ENCODE data around the gene BCAP31. TPM values are rescaled to one million over a fixed set of nuclear protein-coding genes. Genes with fewer than 3 reads are reported as not detected.
"Not testable (repeated sequence)": the region's sequence is repeated elsewhere in the genome, so short reads cannot be mapped to it uniquely, and the experiment has no call there.

Gene BCAP31
- total RNA-seq, 4 donors from 2014 or later = 99.0 to 126 (median 114) TPM

DNA sequence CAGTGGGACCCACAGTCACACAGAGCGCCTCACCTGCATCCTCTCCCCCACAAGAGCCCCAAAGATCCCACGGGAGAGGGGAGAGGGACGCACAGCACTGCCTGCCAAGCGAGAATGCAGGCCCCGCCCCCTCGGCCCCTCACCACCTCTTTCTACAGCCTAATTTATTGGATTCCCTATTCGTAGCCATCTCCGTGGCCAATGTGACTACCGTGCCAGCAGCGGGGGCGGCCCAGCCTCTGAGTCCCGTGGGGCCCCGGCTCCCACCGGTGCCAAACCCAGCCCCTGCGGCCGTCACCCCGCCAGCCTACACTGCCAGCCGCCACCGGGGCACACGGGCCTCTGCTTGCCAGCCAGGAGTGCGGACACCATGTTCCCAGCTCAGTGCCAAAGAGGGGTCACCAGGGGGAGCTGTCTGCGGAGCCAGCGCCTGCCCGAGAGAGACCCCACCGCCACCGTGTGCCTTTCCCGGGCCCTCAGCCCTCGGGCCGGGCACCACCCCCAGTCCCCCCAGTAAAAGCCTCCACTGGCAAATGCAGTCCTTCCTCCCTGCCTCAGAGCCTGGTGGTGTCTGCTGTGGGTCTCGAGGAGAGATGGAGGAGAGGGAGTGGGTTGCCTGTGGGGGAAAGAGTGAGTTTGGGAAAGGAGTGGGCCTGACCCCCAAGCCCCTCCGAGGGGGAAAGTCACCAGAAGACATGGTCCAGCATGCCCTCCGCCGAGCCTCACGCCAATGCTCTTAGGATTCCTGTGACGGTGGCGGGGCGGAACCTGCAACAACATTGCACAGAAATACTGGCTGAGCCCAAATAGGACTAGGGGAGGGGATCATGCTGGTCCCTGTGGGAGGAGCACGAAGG lies 20.3 kb upstream of the BCAP31 start:
- H3K36me3 ChIP-seq = peaks cover 0 to 5% (median 0%) of the 10 kb centered on the region in 3 donors
- no peaks in the 10 kb centered on the region for H3K9me3 ChIP-seq
- no peaks in the 10 kb centered on the region for H3K27me3 ChIP-seq
- WGBS, 2 donors = 7 to 41% methylated on average over 17 to 18 of the region's 38 CpGs
- peak overlapping the region in 3 of 4 donors; percentile 9 to 23 (median 15) for H3K4me3 ChIP-seq
- TF ChIP-seq, protein P1, sequence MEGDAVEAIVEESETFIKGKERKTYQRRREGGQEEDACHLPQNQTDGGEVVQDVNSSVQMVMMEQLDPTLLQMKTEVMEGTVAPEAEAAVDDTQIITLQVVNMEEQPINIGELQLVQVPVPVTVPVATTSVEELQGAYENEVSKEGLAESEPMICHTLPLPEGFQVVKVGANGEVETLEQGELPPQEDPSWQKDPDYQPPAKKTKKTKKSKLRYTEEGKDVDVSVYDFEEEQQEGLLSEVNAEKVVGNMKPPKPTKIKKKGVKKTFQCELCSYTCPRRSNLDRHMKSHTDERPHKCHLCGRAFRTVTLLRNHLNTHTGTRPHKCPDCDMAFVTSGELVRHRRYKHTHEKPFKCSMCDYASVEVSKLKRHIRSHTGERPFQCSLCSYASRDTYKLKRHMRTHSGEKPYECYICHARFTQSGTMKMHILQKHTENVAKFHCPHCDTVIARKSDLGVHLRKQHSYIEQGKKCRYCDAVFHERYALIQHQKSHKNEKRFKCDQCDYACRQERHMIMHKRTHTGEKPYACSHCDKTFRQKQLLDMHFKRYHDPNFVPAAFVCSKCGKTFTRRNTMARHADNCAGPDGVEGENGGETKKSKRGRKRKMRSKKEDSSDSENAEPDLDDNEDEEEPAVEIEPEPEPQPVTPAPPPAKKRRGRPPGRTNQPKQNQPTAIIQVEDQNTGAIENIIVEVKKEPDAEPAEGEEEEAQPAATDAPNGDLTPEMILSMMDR (IDR thresholded peaks at IDR 0.05) = peak in 1 of 5 experiments; percentile 9
- TF ChIP-seq POLR2A (IDR thresholded peaks at IDR 0.05) (no peak), EP300 (IDR thresholded peaks at IDR 0.05) (no peak)
- DNase-seq (ENCODE audit: low spot score in 2 of 2) = no peak
- peaks cover 0 to 17% (median 4%) of the 10 kb centered on the region in 4 donors for H3K4me1 ChIP-seq
- H3K27ac ChIP-seq = peak overlapping the region; percentile 30 to 81 (median 56)

- H3K27ac ChIP-seq = peak overlapping the region; percentile 30 to 81 (median 56)
- H3K9me3 ChIP-seq, H3K27me3 ChIP-seq, H3K36me3 ChIP-seq: not testable (repeated sequence)
- peak; percentile 73 to 77 for DNase-seq (ENCODE audit: low spot score in 2 of 2)
- WGBS, 2 donors = 42 to 100% methylated on average over 1 to 35 of the region's 35 CpGs
- peaks cover 0 to 17% (median 4%) of the 10 kb centered on the region in 4 donors for H3K4me1 ChIP-seq
- peak overlapping the region in 3 of 4 donors; percentile 9 to 23 (median 15) for H3K4me3 ChIP-seq
These were observed 19.5 kb upstream of the BCAP31 start for GRCh38 chrX:153743468-153744209.

- not testable (repeated sequence) for H3K27me3 ChIP-seq; H3K9me3 ChIP-seq; H3K36me3 ChIP-seq; H3K4me3 ChIP-seq; DNase-seq (ENCODE audit: low spot score in 2 of 2)
- 66 to 80% methylated on average over 2 to 23 of the region's 32 CpGs for WGBS, 2 donors
- peak overlapping the region in 2 of 4 donors; percentile 45 to 52 for H3K27ac ChIP-seq
- H3K4me1 ChIP-seq = peaks cover 0 to 17% (median 4%) of the 10 kb centered on the region in 4 donors
These were observed 18.7 kb upstream of the BCAP31 start for GRCh38 chrX:153742796-153743467.

DNA sequence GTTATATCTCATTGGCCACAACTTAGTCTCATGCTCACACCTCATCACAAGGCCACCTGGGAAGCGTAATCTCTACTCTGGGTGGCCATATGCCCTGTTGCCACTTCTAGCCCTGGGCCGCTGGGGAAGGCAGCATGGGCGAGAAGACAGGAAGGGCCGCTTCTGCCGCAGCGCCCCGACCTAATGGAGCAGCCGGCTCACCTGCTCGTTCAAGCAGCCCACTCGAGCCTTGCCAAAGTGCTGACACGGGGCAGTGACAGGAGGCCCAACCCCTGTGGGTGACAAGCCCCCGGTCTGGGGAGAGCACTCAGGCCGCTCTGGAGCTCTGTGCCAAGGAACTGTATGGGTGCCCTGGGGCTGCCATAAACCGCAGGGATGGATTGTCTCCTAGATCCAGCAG lies 17.9 kb upstream of the BCAP31 start:
- not testable (repeated sequence) for H3K27ac ChIP-seq; DNase-seq (ENCODE audit: low spot score in 2 of 2); H3K4me3 ChIP-seq; H3K9me3 ChIP-seq; H3K27me3 ChIP-seq
- Histone ChIP-seq H3K4me1 (peaks cover 0 to 17% (median 4%) of the 10 kb centered on the region in 4 donors), H3K36me3 (peaks cover 0 to 11% (median 0%) of the 10 kb centered on the region in 3 donors)
- 92 to 98% methylated on average over 8 to 9 of the region's 14 CpGs for WGBS, 2 donors

GRCh38 chrX:153741446-153741845 lies 17.3 kb upstream of the BCAP31 start:
- Histone ChIP-seq H3K9me3 (no peaks in the 10 kb centered on the region), H3K4me1 (peaks cover 0 to 17% (median 4%) of the 10 kb centered on the region in 4 donors), H3K4me3 (no peak overlapping the region), H3K36me3 (peaks cover 0 to 17% (median 0%) of the 10 kb centered on the region in 3 donors), H3K27me3 (no peaks in the 10 kb centered on the region), H3K27ac (no peak overlapping the region)
- 92 to 100% methylated on average over 2 to 14 of the region's 14 CpGs for WGBS, 2 donors
- DNase-seq (ENCODE audit: low spot score in 2 of 2) = no peak
- no peak for TF ChIP-seq POLR2A (IDR thresholded peaks at IDR 0.05)
- no peak for TF ChIP-seq EP300 (IDR thresholded peaks at IDR 0.05)
- TF ChIP-seq, protein P1 (IDR thresholded peaks at IDR 0.05) = no peak

GRCh38 chrX:153740631-153741222 lies 16.5 kb upstream of the BCAP31 start:
- no peak overlapping the region for H3K27ac ChIP-seq
- TF ChIP-seq EP300 (IDR thresholded peaks at IDR 0.05) = no peak
- TF ChIP-seq, protein P1 (IDR thresholded peaks at IDR 0.05) = no peak
- no peak for TF ChIP-seq POLR2A (IDR thresholded peaks at IDR 0.05)
- WGBS, 2 donors = 86 to 94% methylated on average over 10 to 16 of the region's 16 CpGs
- no peak for DNase-seq (ENCODE audit: low spot score in 2 of 2)
- H3K36me3 ChIP-seq = peaks cover 0 to 22% (median 0%) of the 10 kb centered on the region in 3 donors
- H3K9me3 ChIP-seq = no peaks in the 10 kb centered on the region
- H3K27me3 ChIP-seq = no peaks in the 10 kb centered on the region
- H3K4me3 ChIP-seq = no peak overlapping the region
- H3K4me1 ChIP-seq = peaks cover 0 to 17% (median 4%) of the 10 kb centered on the region in 4 donors

Data from tibial nerve (tissue), 4 donors.